Germinal center (tissue), 1 donor: ENCODE results near the gene NEURL1B.

Source experiments
- DNase-seq: peaks from one replicate; pipeline ENCODE4 v3.0.0; 2012; ENCODE audit warnings: mixed read lengths, low spot score

NEURL1B gene

GRCh38 chr5:172732201-172732865, 91.3 kb downstream of the NEURL1B start:
- no peak for DNase-seq

- DNase-seq, result no peak
These were observed 92.3 kb downstream of the NEURL1B start for GRCh38 chr5:172733131-172733973.

- DNase-seq, result no peak
These were observed 92.9 kb downstream of the NEURL1B start for GRCh38 chr5:172733974-172734346.

- no peak for DNase-seq
These were observed 94.2 kb downstream of the NEURL1B start for GRCh38 chr5:172735141-172735831.

GRCh38 chr5:172736508-172737135, 95.6 kb downstream of the NEURL1B start:
- no peak for DNase-seq

- no peak for DNase-seq
These were observed 98.3 kb downstream of the NEURL1B start for GRCh38 chr5:172739375-172739774.

- no peak for DNase-seq
These were observed 99.6 kb downstream of the NEURL1B start for GRCh38 chr5:172740428-172741205.
